HEK293T (cell line): ENCODE measurements around the gene KCND2.

Source experiments
- BHLHE40 ChIP-seq: fragments of 450-650 bp; IDR thresholded peaks from 2 replicates; pipeline ENCODE4 v1.6.1; 2016; ENCODE audit warnings: mild to moderate bottlenecking, moderate library complexity, borderline replicate concordance
- ELF4 ChIP-seq: fragments of 450-650 bp; IDR thresholded peaks from 2 replicates; pipeline ENCODE4 v1.6.1; 2017; ENCODE audit warnings: antibody characterized with exemption
- FOXA1 ChIP-seq: fragments of 450-650 bp; IDR thresholded peaks from 2 replicates; pipeline ENCODE4 v1.6.1; 2016; ENCODE audit warnings: mild to moderate bottlenecking
- FOXK2 ChIP-seq: fragments of 450-650 bp; IDR thresholded peaks from 2 replicates; pipeline ENCODE4 v1.6.1; 2016; ENCODE audit warnings: mild to moderate bottlenecking
- FOXM1 ChIP-seq: fragments of 450-650 bp; IDR thresholded peaks from 2 replicates; pipeline ENCODE4 v1.6.1; 2017; ENCODE audit warnings: mild to moderate bottlenecking, borderline replicate concordance
- HDGF ChIP-seq: fragments of 450-650 bp; IDR thresholded peaks from 2 replicates; pipeline ENCODE4 v1.6.1; 2017; ENCODE audit warnings: antibody characterized with exemption, borderline replicate concordance
- L3MBTL2 ChIP-seq: fragments of 450-650 bp; conservative IDR thresholded peaks from 2 replicates; pipeline ENCODE4 v1.6.1; 2016; ENCODE audit warnings: mild to moderate bottlenecking
- PKNOX1 ChIP-seq: fragments of 450-650 bp; IDR thresholded peaks from 2 replicates; pipeline ENCODE4 v1.6.1; 2016
- SP1 ChIP-seq: fragments of 450-650 bp; IDR thresholded peaks from 2 replicates; pipeline ENCODE4 v1.6.1; 2017

- no peak for TF ChIP-seq L3MBTL2
- TF ChIP-seq PKNOX1, result no peak
- no peak for TF ChIP-seq FOXM1
- TF ChIP-seq BHLHE40, result no peak
- no peak for TF ChIP-seq SP1
- no peak for TF ChIP-seq FOXA1
- TF ChIP-seq ELF4, result no peak
- no peak for TF ChIP-seq FOXK2
- no peak for TF ChIP-seq HDGF
These were observed 355.3 kb downstream of the KCND2 start for GRCh38 chr7:120628251-120628650.
